GM19468 (cell line): Measurements from ENCODE around the gene PFDN4.

Experiments
- ATAC-seq: cut with Tn5 transposase; IDR thresholded peaks from one replicate; pipeline ENCODE4 v1.9.1; 2021; ENCODE audit warnings: mild to moderate bottlenecking, moderate library complexity, moderate number of reproducible peaks; ENCODE audit not compliant: unreplicated experiment; ENCODE audit errors: extremely low read depth

The PFDN4 gene

DNA sequence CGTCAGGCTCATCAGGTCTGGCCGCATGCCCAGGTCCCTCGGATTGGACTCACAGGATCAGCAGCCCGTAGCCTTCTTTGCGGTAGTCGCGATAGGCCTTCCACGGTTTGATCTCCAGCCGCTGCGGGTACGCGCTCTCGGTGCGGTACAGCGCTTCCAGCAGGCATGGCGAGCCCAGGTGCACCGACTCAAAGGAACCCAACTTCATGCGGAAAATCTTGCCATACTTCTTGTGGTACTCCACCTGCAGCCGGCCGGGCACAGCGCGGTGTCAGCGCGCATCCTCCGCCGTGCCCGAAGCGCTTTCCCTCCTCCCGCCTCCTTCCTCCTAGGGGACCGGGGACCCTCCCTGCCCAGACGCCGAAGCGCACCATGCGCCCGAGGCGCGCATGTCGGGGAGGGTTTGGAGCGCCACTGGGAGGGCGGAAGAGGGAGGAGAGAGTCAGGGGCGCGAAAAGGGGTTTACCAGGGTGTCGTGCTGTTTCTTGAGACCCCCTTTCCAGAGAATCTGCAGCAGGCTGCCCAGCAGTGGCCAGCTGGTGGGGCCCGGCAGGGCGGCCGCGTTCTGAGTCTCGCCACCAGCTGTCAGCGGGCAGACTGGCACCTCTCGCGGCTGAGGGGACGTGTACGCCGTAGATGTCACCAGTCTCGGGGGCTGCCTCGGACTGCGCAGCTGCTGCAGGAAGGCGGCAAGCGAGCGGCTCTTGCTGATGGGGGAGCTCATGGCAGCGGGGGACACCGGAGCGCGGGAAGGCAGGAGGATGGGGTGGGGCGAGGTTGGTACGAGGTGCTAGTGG lies 34.8 kb upstream of the PFDN4 start:
- no peak for ATAC-seq

DNA sequence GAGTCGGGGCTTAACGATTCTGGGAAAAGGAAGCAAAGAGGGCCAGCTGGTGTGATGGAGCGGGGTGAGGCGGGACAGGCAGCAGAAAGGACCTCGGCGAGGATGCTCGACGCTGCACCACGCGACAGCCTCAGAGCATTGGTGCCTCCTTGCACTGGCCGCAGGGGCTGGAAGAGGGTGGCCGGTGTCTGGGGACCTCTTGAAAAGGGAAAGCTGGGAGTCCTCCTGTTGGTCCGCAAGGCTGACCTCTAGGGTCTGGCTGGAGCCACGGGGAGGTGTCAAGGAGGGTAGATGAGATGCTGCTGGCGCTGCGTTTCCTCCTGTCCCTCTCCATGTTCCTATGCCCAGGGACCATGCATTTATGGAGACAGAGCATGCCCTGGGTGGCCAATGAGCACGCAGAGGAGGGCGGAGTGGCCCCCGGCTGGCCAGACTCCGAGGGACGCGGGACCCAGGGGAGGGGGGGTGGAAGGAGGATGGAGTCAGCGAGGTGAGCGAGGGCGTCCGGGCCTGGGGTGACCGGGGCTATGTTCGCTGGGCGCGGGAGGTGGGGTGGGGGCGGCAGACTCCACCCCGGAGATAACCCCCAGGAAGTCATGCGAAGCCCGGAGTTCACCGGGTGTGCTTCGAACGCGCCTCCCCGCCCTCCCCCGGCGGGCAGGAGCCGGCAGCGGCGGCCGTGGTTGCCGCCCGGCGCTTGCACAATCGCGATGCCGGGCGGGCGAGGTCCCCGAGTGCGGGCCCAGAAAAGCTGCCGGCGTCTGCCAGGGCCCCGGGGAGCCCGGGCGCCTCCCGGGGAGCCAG lies 34.0 kb upstream of the PFDN4 start, which contains the start of gene CYP24A1:
Gene CYP24A1, minus strand, starts transcription at position 334 of the 804 bp plus-strand sequence. CDS start 407 bp downstream, outside the sequence.
- ATAC-seq: no peak

DNA sequence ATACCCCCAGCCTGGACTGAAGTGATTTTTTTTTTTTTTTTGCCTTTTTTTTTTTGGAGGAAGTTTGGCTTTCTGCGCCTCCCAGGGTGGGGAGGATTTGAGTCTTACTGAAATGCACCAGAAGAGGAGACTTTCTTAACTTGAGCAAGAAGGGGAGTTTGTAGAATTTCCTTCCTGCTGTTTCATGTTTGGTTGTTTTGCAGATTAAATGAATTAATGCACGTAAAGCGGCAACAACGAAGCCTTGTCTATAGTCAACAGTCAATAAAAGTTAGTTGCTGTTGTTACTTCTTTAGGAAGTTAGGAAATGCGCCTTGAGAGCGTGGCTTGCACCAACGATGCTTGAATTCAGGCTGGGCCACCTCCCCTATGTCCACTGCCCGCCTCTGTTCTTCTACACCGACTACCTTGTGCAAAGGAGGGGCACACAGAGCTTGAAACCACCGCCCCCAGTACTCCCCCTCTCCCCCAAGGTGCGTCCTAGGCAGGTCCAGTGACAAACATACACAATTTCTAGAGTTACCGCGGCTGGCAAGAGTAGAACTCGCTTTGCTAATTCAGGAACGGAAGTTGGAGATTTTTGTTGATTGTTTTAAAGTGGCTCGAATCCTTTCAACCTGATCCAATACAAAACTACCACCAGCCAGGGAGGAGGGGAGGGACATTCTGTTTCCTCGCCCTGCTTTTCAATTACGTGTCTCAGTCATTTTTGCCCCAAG lies 33.3 kb upstream of the PFDN4 start:
- ATAC-seq: no peak

DNA sequence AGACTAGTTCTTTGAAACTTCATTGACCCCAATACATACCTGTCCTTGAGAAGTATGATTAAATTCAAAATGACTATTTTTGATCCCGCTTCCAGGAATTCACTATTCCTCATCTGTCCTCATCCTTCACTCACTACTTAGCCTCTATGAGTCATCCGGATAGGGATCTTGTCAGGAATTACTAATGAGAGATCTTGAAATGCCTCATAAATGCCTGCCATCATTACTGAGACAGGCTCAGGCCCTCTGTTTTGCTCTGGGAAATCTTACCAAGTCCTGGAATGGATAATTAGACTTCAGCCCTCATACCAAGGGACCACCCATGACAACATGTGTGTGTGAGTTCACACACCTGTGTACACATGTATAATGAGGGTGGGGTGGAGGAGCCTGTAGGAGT lies 31.3 kb upstream of the PFDN4 start:
- ATAC-seq: no peak

DNA sequence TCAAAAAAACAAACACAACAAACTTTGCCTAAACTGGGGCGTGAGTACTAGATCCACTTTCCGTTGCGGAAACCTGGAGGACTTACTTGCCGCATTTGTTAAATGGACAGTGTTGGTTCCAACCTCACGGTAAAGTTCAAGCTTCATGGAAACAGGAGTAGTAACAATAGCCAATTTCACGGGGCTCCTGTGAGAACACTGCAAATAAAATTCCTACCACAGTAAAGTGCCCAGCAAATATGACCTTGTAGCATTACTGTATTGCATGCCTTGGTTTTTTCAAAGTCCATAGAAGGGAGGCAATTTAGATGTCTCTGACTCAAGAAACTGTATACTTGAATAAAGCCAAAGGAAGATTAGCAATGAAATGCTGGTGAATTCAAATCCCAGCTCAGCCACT lies 30.5 kb upstream of the PFDN4 start:
- ATAC-seq: no peak

DNA sequence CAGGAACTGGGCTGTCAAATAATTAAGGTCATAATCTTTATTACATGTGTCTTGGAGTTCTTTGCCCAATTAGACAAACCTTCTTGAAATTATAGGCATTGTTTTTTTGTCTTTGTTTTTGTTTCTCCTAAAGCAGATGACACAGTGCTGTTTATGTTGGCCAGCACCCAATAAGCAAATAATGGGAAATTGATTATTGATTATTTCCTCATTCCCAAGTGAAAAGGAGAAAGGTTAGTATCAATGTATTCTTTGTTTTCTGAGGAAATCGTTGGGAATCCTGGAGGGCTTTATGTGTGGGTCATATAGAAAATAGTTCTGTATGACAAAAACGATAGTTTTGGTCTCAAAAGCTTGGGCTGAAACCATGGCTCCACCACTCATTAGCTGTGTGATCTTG lies 29.6 kb upstream of the PFDN4 start:
- no peak for ATAC-seq

DNA sequence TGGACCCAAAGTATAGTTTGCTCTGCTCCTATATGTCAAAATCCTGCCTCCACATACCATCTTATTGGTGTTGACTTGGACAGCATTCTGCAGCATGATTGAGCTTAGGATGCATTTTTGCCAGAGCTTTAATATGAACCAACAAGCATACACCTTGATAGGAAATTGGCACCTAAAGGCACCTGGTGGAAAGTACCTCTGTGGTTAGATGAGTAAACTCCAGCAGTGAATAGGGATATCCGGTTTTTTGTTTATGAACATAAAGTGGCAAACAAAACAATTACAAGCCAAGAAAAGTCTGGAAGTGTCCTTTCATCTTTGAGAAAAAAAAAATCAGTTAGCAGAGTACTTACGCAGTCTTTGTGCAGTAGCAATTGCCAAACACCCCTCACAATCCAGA lies 27.9 kb upstream of the PFDN4 start:
- ATAC-seq: no peak

DNA sequence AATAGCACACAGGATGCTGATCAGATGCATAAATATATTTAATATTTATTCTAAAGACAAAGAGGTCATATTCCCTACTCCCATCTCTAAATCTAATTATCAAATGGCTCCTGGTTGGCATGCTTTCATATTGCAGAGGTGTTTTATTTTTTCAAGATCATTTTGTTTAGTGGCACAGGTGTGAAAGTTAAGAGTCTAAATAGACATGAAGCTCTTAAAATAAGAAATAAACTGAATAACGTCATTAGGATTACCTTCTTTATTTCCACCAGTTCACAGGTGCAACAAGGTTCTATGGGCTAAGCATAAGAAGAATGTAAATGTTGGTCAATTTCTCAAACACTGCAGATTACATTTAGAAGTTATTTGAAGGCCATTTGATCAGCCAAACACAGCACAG lies 27.0 kb upstream of the PFDN4 start:
- ATAC-seq: no peak

DNA sequence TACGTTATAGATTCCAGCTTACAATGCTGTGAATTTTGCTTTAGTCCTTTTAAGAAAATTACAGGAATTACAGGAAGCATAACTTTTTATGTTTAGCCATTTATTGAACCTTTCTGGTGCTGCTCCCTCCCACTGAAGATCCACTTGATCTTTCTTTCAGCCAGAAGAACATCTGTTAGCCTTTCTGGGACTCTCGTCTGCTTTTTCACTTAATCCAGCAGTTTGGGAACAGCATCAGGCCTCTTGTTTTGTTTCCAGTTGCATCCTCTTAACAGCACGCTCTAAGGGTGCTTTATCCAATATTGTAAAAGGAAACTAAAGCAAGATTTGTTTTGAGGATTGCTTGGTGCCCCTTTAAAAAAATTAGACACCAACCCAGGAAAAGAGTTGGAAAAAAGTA lies 23.8 kb upstream of the PFDN4 start:
- no peak for ATAC-seq

DNA sequence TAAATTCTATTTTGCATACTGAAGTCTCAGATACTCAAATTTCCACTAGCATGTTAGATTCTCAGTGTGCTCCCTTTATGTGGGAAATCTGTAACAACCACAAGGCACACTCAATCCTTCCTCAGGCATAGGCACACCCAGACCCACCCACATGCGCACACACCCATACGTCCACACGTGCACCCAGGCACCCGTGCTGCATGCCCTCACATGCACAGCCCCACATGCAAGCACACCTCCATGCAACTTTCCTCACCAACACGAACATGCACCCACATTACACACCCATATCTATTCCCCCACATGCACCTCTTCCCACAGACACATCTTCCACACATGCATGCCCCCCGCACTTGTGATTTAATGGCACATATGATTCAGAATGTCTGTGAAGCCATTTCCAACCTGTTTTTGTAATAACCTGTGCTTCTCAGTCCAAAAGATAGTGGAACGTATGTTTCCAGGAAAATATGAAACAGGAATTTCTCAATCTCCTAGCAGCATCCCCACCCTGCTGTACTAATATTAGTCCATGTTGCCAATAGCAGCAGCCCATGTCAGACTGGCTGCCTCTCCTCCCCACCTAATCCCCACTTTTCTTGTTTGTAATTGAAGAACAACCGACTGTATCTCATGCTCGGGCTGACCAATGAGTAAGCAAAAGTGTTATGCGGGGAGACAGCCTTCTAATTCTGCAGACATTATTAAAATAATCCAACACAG lies 22.8 kb upstream of the PFDN4 start:
- no peak for ATAC-seq

DNA sequence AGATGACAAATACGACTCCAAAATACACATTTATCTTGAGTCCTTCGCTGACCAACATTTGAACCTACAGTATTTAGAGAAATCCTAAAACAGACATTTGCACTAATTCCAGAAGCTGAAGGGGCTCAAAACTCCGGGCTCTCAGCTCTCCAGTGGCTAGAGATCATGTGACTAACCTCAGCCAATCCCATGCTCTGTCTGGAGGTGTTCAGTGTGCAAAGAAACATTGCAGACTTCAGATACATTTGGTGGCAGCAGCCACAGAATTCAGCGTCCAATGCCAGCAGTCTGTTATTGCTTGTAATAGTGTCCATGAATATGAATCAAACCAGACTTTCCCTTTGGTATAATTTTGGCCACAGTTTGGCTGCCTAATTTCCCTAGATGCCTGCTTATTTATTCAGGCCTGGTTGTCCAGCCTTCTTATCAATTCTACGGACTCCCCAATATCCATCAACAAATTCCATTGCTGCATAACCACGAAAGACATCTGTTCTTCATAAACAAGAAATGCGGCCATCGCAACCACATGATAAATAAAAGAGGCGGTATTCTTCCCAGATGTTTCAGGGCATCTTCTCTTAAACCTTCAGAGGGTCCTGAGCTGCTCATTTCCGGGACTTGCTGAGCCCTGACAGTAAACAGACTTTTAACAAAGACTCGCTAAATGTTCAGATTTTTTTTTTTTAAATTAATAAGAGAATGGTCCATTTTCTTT lies 19.6 kb upstream of the PFDN4 start:
- no peak for ATAC-seq

DNA sequence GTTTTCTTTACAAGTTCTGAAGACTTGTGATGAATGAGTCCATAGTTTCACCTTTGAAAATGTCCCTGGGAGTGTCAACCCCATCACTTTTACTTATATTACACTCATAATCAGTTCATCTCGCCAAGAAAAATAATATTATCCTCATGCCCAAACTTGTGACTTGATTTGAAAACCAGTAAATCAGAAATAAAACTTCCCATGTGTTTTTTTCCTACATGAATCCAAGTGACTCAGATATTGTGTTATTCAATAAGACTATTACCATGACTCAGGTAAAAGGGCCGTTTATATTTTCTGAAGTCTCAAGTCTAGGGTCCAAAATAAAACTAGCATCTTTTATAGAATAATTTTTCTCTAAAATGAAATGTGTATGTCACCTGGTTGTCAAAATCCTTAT lies 18.3 kb upstream of the PFDN4 start:
- no peak for ATAC-seq

DNA sequence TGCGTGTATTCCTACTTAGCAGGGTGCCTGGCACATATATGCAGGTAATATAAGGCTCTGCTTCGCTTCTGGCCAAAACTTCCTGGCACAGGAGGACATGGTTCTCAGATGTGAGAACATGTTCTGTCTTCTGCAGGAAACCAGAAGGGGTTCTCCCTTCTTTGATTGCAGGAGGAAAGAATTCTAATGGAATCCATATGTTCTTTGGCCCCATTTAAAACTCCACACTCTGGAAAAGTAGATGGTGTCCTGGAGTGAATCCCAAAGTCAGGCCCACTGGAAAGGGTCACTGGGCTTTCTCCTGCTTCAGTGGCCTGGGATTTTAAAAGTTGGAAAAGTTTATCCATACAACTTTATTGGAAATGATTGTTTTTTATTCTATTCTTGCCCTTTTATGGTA lies 17.7 kb upstream of the PFDN4 start:
- ATAC-seq: no peak

DNA sequence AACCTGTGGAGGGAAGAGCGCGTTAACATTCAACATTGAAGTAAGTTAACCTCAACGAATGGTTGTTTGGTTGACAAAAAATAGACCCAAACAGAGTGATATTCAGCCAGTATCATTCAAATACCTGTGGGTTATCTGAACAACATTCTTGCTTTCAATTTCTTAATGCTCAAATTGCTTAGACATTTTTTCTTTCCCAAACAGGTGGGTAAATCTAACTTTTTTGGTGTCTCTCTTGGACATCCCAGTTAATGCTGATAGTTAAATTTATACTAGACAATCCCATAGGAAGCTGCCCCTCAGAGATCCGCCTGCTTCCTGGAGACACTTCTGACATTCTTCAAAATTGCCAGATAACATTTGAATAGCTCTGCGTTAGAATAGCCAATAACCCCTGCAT lies 14.1 kb upstream of the PFDN4 start:
- no peak for ATAC-seq

DNA sequence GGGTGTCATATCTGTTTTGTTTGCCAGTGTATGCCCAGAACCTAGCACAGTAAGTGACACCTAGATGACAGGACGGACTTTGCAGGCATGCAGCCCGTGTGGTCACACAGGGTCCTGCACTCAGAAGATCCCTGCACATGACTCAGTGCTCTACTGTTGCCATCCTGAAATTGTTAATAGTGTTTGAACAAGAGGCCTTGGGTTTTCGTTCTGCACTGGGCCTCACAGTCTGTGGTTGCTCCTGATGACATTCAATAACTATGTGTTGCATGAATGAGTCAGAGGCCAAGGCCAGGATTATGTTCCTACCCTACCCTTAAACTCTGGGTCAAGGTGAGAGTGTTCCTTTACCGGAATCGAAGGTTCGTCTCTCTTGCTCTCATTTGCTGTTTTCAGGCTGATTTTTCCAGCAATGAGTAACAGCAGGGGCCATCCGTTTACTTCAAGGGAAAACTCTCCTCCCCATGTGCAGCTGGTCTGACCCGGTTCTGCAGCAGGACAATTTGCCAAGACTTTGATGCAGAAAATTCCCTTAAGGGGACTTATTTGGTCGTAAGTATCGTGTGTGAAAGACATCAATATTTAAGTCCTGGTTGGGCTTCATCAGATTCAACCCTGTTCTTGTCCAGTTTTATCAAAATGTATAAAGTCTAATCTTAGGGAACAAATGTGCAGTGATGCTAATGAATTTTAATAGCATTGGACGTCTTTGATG lies 13.0 kb upstream of the PFDN4 start:
- no peak for ATAC-seq

DNA sequence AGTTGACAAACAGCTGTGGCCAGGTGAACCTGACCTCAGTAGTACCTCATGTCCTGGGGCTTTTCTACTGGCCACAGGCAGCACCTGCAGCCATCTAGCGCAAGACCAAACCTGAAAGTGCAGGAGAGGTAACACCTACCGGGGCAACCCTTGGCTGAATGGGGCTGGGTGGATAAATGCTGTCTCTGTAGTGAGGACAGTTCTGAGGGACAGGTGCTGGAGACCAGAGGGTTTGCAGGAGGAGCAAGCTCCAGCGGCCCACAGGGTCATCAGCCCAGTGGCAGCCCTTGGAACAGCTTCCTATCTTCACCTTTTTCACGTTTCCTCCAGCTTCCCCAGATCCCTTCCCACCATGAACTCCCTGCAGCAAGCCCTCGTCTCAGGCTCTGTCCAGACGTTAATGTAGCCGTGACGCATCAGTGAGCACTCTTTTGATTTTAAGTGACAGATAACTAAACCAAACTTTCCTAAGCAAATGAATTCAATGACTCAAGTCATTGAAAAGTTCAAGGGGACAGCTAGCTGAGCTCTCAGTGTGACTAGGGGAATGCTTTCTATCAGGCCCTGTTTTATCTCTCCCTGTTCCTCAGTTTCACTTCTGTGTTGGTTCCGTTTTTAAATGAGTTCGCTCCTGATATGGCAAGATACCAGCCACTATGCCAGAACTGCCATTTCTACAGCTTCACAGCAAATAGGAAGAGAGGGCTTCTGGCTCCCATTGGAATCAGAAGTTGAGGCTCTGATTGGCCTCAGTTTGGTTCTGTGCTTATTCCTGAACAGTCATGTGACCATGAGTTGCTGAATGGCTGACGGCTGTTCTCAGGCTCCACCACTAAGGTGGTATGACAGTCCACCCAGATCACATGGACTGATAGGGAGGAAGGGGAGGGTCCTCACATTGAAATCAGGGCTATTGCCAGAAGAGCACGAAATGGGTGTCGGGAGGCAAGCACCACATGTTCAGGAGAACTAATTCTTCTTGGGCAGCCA lies 12.1 kb upstream of the PFDN4 start:
- ATAC-seq: no peak

DNA sequence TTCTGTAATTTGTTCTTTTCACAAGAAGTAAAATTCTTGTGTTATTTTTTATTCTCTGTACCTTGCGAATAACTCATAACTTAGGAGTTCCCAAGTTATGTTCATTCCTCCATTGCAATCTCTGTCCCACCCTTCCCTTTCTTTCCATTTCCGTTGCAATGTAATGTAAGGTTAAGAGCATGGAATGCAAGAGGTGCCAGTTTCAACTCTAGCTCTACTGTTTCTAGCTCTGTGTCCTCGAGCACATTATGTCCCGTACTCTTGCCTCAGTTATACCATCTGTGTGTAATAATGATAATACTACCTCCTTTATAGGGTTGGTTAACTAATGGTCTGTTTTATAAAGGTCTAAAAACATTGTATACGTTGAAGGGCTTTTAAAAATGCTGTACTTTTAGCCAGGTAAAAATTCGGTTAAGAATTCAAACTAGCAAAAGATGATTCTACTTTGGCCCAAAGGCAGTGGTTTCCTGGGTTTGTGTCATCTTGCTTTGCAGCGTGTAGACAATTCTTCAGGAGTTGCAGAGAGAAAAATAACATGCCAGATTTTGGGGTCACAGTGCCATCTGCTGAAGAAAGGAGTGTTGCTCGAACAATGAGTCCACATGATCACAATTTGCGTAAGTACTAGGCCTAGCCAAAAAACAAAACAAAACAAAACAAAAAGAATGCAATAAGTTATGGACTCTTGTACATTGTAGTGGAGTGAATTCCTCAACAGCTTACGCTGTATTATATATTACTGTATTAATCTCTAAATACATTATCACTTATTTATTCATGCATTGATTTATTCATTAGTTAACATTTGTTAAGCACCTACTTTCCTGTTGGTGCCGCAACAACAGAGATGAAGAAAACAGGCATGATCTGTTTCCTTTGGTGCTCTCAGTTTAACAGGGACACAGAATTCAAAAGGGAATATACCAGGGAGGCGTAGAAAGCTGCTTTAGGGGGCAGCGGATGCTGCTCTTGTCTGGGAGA lies 10.0 kb upstream of the PFDN4 start:
- no peak for ATAC-seq
